Measurements from ENCODE around the gene TM9SF4. TPM values are rescaled to one million over a fixed set of nuclear protein-coding genes. Genes with fewer than 3 reads are reported as not detected.
"Not testable (repeated sequence)": the region's sequence is repeated elsewhere in the genome, so short reads cannot be mapped to it uniquely, and the experiment has no call there.

Gene TM9SF4
- total RNA-seq, 4 donors from 2014 or later, result 18.0 to 22.9 (median 21.0) TPM

DNA sequence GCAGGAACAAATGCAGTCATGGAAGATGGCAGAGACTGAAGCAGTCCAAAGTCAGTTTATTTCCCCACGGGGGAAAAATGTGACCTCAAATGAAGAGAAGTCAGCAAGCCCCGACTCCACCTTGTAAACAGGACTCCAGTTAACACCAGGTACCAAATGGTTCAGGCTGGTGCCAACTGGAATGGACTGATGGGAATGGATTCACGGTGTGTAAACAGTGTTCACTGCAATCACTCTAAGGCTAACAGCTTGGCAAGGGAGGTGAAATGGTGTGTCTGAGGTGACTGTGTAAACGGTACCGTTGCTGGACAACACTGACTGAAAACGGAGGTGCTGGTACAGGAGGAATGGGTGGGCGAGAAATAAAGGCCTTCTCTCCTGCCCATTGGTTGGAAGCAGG is 86.1 kb downstream of the TM9SF4 start:
- H3K36me3 ChIP-seq, result peaks cover 0 to 59% of the 10 kb centered on the region in 2 donors
- H3K4me1 ChIP-seq, result peaks cover 27 to 47% of the 10 kb centered on the region in 2 donors
- H3K4me3 ChIP-seq, result no peak overlapping the region
- H3K9me3 ChIP-seq, result no peaks in the 10 kb centered on the region
- peak in 1 of 2 donors; percentile 27 for ATAC-seq
- no peak for DNase-seq
- in situ Hi-C loops (cut with MboI; ENCODE audit: low sequenced_read_pairs in 4 of 4) (no loop called here), intact Hi-C loops (cut with DNase I; ENCODE audit: low total_unique reads) (no loop called here)
- H3K27ac ChIP-seq, result peak overlapping the region; percentile 21 to 59 (median 45)
- no peaks in the 10 kb centered on the region for H3K27me3 ChIP-seq
- TF ChIP-seq POLR2A (IDR thresholded peaks at IDR 0.05), result no peak
- TF ChIP-seq, protein P1, sequence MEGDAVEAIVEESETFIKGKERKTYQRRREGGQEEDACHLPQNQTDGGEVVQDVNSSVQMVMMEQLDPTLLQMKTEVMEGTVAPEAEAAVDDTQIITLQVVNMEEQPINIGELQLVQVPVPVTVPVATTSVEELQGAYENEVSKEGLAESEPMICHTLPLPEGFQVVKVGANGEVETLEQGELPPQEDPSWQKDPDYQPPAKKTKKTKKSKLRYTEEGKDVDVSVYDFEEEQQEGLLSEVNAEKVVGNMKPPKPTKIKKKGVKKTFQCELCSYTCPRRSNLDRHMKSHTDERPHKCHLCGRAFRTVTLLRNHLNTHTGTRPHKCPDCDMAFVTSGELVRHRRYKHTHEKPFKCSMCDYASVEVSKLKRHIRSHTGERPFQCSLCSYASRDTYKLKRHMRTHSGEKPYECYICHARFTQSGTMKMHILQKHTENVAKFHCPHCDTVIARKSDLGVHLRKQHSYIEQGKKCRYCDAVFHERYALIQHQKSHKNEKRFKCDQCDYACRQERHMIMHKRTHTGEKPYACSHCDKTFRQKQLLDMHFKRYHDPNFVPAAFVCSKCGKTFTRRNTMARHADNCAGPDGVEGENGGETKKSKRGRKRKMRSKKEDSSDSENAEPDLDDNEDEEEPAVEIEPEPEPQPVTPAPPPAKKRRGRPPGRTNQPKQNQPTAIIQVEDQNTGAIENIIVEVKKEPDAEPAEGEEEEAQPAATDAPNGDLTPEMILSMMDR (IDR thresholded peaks at IDR 0.05 in 4 of 5, conservative IDR thresholded peaks at IDR 0.05 in 1 of 5), result no peak

DNA sequence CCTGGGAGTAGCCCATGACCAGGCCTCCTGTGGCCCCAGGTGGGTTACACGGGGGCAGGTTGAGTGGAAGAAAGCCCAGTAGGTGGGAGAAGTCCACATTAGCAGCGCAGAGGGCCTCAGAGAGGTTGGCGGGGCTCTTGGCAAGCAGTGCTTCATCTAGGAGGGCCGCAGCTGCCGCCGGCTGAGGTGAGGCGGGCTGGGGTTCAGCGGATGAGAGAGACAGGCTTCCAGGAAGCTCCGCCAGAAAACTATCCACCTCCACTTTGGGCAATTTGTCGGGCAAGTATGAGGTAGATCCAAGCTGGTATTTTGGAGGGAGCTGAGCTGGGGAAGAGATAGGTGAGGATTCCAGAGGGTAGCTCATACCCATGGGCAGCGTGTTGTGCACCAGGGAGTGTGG is 87.1 kb downstream of the TM9SF4 start:
- intact Hi-C loops (cut with DNase I; ENCODE audit: low total_unique reads); in situ Hi-C loops (cut with MboI; ENCODE audit: low sequenced_read_pairs in 4 of 4); H3K27me3 ChIP-seq; ATAC-seq; H3K9me3 ChIP-seq; H3K4me3 ChIP-seq; DNase-seq: not testable (repeated sequence)
- Histone ChIP-seq H3K36me3 (peaks cover 0 to 68% of the 10 kb centered on the region in 2 donors), H3K4me1 (peaks cover 31 to 49% of the 10 kb centered on the region in 2 donors), H3K27ac (peak overlapping the region in 2 of 4 donors; percentile 44 to 46)

DNA sequence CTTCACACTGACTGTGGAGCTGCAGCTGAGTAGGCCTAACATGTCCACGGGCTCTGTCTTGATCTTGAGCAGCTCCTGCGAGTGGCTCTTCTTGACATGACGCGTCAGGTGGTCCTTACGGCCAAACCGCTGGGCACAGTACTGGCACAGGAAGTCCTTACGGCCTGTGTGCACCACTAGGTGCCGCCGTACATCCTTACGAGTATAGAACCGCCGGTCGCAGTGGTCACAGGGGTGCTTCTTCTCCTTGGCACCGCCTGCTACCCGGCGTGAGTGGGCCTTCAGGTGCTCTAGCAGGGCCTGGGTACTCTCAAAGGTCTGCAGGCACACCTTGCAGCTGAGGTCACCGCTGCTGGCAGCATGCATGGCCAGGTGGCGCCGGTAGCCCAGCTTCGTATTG is 87.6 kb downstream of the TM9SF4 start:
- ATAC-seq; in situ Hi-C loops (cut with MboI; ENCODE audit: low sequenced_read_pairs in 4 of 4); DNase-seq; H3K27ac ChIP-seq; H3K9me3 ChIP-seq; H3K27me3 ChIP-seq; intact Hi-C loops (cut with DNase I; ENCODE audit: low total_unique reads); H3K4me3 ChIP-seq: not testable (repeated sequence)
- peaks cover 37 to 55% of the 10 kb centered on the region in 2 donors for H3K4me1 ChIP-seq
- H3K36me3 ChIP-seq, result peaks cover 0 to 72% of the 10 kb centered on the region in 2 donors

DNA sequence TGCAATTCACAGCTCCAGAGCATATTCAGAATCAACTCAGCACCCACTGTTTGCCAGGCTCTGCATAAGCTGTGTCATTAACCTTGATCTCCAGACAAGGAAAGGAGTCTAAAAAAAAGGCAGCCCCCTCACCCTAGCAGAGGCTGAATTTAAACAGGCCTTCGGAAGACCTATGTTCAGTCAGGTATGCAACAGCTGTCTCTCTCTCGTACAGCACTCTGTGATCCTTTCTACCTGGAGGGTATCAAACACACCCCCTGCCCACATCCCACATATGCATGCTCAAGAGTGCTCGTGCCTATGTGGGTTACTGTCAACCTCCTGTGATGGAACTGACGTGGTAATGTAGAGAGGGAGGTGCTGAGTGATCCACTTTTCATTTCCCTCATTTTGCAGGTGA is 89.5 kb downstream of the TM9SF4 start:
- no peak overlapping the region for H3K4me3 ChIP-seq
- no peaks in the 10 kb centered on the region for H3K27me3 ChIP-seq
- no peak for ATAC-seq
- H3K27ac ChIP-seq, result peak overlapping the region; percentile 7 to 97 (median 62)
- no peaks in the 10 kb centered on the region for H3K9me3 ChIP-seq
- H3K4me1 ChIP-seq, result peaks cover 45 to 56% of the 10 kb centered on the region in 2 donors
- intact Hi-C loops (cut with DNase I; ENCODE audit: low total_unique reads) (no loop called here), in situ Hi-C loops (cut with MboI; ENCODE audit: low sequenced_read_pairs in 4 of 4) (no loop called here)
- DNase-seq, result no peak
- peaks cover 0 to 72% of the 10 kb centered on the region in 2 donors for H3K36me3 ChIP-seq
- TF ChIP-seq, protein P1 (IDR thresholded peaks at IDR 0.05 in 4 of 5, conservative IDR thresholded peaks at IDR 0.05 in 1 of 5), result no peak
- TF ChIP-seq POLR2A (IDR thresholded peaks at IDR 0.05), result no peak

DNA sequence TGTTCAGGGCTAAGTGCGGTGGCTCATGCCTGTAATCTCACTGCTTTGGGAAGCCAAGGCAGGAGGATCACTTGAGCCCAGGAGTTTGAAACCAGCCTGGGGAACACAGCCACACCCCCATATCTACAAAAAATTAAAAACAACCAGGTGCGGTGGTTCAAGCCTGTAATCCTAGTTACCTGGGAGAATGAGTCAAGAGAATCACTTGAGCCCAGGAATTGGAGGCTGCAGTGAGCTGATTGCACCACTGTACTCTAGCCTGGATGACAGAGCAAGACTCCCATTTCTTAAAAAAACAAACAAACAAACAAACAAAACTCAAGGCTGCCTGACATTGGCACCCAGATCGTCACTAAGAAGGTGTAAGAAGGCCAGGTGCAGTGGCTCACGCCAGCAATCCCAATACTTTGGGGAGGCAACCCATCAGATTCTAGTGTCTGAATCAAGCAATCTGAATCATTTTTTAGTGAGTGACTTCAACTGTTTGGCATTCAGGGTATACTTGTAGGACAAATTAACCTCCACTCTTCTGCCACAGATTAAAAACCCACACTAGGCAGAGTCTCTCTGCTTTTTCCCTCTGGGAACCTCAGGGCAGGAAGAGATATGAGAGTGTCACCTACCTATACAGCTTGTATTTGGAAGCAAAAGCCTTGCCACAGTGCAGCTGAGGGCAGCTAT is 91.9 kb downstream of the TM9SF4 start:
- in situ Hi-C loops (cut with MboI; ENCODE audit: low sequenced_read_pairs in 4 of 4), result loop anchor here in 1 of 4 donors (10.0 kb wide), 1 partner anchor 87 kb away; no protein-coding TSS in a partner anchor
- no peak for ATAC-seq
- H3K9me3 ChIP-seq, result no peaks in the 10 kb centered on the region
- no peak for TF ChIP-seq POLR2A (IDR thresholded peaks at IDR 0.05)
- TF ChIP-seq, protein P1 (IDR thresholded peaks at IDR 0.05 in 4 of 5, conservative IDR thresholded peaks at IDR 0.05 in 1 of 5), result no peak
- H3K27me3 ChIP-seq, result no peaks in the 10 kb centered on the region
- DNase-seq, result no peak
- no peak overlapping the region for H3K4me3 ChIP-seq
- intact Hi-C loops (cut with DNase I; ENCODE audit: low total_unique reads), result loop anchor here (10.0 kb wide), 1 partner anchor 687 kb away; the partner anchor contains the start of gene HM13
- H3K27ac ChIP-seq, result peak overlapping the region; percentile 87 to 97 (median 94)
- peaks cover 63 to 65% of the 10 kb centered on the region in 2 donors for H3K4me1 ChIP-seq
- H3K36me3 ChIP-seq, result peaks cover 0 to 55% of the 10 kb centered on the region in 2 donors
